ENCODE results near the gene GRIA4.

Gene GRIA4

DNA sequence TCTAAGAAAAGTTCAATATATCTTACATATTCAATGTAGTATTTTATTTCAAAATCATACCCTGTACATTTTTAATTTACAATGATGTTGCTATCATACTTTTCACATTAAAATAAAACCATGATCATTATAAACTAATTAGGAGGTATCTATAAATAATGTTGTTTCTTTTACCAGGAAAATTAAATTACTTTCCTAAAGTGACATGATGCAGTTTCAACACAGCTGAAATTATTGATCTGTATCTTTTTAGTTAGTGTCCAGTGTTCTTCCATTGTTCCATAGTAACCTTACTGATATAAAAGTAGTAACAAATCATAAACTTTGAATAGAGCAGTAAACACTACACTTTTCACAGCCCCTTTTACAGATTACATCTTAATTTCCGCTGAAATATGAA, 29.7 kb downstream of the GRIA4 start:
- DNase-seq: no peak

DNA sequence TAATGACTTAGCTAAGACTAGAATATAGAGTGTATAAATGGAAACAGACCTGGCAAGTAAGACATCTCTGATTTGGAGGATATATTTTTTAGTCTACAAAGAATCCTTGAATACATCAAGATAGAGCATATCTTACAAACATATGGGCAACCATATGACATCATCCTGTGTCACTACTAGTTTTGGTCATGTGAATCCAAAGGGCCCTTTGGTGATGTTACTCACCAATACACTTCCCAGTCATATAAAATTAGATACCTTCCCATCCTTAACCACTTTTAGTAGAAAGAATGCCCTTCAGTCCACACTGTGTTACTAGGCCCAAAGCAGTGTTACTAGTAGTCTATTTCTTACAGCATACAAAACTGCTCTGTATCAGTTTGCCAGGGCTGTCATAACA, 31.6 kb downstream of the GRIA4 start:
- no peak for DNase-seq

DNA sequence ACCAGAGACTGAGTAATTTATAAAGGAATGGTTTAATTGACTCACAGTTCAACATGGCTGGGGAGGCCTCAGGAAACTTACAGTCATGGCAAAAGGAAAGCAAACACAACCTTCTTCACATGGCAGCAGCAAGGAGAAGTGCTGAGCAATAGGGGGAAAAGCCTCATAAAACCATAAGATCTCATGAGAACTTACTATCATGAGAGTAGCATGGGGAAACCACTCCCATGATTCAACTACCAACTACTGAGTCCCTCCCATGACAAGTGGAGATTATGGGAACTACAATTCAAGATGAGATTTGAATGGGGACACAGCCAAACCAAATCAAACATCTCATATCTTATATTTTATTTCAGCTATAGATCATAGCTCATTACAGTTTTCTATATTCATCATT, 33.0 kb downstream of the GRIA4 start:
- no peak for DNase-seq

DNA sequence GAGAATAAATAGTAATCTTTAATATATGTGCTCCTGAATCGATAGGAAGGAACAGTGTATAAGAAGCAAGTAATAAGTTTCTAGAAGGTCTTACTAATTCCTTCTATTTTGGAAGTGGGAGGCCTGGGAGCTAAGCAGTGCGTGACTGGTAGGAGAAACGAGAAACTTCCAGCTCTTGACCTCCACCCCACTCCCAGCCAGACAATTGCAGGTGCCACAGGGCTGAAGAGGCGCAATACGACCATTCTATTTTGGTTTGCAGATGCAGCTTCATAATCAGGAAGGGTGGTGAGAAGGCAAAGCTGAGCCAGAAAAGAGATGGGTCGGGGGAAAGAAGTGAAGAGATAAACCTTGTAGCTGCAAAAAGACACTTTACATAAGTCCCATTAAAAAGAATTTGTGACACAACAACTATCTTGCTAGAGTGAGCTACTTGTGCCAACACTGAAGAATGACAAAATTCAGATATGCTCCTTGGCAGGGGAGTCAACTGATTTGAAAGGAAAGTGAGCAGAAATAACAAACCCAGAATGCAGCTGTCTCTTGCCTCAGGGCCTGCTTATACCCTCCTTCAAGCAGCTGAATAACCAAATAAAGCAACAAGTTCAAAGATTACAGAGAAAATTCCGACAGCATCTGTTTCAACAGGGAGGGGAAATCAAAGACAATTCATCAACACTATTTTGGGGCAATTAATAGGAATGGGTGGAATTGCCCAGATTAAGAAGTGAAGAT, 35.1 kb downstream of the GRIA4 start:
- no peak for DNase-seq

DNA sequence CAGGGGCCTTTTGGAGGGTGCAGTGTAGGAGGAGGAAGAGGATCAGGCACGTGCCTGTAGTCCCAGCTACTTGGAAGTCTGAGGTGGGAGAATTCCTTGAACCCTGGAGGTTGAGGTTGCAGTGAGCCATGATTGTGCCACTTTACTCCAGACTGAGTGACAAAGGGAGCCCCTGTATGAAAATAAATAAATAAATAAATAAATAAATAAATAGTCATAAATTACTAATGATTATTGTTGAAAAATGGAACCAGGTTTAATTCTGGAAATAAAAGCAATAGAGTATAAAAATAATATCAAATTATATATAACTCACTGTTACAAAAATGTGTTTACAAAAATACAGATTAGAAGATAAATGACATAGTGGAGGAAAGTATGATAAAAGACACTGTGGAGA, 37.9 kb downstream of the GRIA4 start:
- no peak for DNase-seq

DNA sequence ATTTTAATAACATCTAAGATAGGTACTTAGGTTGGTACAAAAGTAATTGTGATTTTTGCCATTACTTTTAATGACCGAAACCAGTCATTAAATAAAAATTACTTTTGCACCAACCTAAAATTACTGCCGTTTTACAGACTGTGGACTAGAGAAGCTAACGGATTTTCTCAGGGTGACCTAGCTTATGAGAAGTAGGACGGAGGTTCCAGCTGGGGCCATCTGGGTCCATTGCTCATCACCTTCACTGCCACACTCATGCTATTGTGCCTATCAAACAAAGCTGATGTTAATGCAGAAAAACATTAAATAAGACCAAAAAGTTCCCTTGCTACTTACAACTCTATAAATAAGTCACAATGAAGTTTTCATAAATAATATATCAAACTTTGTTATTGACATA, 38.9 kb downstream of the GRIA4 start:
- DNase-seq: no peak

DNA sequence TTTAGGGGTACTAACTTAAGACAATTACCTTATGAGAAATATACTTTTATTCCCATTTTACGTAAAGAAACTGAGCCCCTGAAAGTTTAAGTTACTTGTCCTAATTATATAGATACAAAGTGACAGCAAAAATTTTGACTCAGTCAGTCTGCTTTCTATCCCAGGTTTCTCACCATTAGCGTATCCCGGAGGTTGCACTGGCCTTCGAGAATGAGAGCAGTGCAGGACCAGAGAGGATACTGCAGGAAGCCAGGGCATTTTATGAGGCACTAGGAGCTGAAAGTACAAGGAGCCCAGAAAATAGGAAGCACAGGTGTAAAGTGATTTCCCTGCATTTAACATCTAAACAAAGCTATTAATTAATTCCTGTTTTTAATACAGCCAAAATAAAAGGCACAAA, 55.4 kb downstream of the GRIA4 start:
- DNase-seq: no peak

DNA sequence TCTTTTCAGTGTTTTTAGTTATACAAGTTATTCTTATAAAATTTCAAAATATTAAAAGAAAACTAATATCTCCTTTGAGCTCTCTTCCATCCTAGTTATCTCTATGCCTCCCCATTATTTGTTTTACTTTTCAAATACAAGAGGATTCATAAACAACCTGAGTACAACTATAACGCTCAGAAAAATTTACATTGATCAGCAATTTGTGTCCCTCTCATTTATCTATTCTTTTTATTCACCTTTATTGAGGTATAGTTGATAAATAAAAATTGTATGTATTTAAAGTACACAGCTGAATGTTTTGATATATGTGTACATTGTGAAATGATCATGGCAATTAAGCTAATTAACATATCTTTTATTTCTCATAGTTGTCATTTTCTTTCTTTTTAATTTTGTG, 57.6 kb downstream of the GRIA4 start:
- no peak for DNase-seq

DNA sequence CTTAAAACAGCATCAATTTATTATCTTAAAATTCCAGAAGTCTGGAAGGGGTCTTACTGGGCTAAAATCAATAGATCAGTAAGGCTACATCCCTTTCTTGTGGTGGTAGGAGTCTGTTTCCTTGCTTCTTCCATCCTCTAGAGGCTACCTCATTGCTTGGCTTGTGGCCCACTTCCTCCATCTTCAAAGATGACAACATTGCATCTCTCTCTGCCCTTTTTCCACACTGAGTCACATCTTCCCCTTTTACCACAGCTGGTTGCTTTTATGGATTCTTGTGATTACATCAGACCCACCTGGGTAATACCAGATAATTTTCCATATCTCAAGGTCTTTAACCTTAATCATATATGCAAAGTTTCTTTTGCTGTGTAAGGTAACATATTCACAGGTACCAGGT, 60.9 kb downstream of the GRIA4 start:
- DNase-seq: no peak

DNA sequence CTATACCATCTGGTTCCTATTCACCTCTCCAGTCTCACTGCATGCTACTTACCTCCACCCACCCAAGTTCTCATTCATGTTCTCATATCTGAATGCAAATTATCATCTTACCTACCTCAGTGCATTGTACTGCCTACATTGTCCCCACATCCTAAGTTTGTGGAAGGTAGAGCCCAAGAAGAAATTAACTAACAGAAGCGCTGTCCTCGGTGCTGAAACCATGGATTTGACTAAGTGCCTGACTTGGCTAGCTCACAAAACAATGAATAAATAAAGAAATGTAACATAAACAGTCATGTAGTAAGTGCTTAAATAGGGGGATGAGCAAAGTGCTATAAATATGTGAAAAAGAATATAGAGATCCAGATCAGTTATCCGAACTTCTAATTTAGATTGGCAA, 63.2 kb downstream of the GRIA4 start:
- no peak for DNase-seq

DNA sequence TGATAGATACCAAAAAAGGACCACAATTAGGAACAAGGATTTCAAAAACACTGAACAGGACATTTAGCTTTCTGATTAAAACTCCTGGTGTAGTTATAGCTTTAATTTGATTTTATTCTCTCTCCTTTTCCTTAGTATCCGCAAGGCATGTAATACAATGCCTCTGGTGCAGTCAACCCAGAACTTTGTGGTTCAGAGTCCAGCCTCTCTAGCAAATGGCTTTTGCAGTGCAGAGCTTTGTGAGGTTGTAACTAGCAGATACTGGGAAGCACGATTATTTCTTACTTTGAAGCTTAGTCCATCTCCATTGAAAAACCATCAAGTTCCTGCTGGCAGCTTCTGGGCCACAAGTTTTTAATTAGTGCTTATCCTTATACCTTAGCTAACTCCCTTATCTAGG, 79.8 kb downstream of the GRIA4 start:
- DNase-seq: no peak

DNA sequence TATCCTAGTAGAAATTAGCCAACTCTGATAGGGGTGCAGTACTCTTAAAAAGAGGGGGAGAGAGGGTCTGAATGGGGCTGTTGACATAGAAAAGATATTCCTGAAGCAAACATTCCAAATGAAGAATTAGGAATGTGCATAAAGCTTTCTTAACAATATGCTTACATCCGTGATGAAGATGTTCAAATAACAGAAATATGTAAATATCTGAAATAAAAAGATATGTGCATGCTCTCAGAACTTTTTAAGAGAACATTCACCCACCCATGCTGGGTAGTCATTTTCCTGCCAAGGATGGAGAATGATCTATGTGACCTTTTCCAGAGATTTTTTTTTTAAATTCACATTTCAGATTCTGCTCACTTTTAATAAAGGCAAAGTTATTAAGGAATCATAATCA, 80.6 kb downstream of the GRIA4 start:
- no peak for DNase-seq

DNA sequence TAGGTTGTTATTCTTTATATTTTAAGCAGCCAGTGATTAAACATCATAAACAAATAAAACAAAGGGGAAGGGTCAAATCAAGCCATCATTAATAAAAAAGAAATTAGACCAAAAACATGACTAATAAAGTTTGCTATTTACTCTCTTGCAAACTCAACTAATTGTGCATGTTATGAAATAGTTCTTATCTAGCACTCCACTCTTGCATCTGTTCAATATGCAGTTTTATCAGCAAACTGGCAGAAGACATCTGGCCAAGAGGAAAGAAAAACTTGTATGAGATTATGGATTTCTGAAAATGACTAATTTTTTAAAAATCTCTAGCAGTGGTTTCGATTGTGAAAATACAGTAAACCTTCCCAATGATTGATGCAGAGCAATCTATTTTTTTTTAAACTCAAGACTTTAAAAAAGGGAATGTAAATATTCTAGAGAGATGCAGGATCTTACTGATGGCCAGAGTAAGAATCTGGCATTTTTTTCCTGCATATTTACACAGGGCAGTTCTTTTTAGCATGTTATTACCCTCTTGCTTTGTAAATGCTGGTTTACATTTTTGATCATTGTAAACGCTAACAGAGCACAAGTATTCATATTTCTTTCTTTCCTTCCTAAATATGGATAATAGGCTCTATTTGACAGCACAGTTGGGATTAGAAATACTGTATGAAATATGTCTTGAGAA, 83.3 kb downstream of the GRIA4 start:
- no peak for DNase-seq

DNA sequence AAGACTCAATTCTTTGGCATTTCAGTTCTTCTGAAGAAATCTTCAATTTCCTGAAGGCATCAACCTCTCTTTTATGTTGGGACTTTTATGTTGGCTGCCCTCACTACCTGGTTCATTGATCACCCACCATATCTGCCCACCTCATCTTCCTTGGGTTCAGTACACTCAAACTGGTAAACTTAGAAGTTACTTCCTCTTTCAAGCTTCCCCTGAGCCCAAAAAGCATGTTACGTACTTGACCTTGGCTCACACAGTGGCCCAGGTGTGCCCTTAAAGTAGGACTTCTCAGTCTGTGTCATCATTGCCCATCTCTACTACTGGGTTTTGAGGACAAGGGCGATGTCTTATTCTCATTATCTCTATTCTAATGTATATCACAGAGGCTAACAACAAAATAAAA, 86.1 kb downstream of the GRIA4 start:
- DNase-seq: no peak

DNA sequence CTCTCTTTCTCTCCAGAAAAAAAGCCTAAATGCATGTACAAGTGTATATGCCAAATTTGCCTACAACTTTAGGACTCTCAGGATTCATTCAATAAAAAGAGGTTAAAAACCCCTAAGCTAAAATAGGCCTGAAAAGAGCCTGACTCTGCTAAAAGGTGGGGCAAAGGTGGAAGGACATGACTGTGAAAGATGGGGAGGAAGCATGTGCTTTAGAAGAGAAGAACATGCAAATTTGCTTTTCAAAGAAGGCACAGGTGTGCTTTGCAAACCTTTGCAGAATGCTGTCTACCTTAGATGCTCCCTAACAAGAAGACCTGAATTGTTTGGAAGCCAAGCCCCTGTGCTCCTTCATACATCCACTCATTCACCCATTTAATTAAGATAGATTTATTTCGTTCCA, 87.4 kb downstream of the GRIA4 start:
- DNase-seq: no peak

DNA sequence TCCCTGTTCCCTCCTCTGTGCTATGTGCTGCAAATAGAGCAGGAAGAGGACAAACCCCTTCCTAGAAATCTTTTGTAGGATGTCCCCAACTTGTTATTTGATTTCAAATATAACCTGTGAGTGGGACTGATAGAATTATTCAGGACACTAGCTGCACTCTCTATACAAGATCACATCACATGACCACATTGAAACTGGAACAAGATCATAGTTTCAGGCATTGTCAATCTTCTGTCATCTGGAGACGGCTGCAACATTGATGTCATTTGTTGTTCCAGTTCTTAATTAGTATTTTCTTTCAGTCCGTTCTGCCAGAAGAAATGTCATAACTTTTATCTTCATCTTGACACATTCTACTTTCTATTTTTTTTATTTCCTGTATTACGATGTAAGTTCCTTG, 89.3 kb downstream of the GRIA4 start:
- no peak for DNase-seq

DNA sequence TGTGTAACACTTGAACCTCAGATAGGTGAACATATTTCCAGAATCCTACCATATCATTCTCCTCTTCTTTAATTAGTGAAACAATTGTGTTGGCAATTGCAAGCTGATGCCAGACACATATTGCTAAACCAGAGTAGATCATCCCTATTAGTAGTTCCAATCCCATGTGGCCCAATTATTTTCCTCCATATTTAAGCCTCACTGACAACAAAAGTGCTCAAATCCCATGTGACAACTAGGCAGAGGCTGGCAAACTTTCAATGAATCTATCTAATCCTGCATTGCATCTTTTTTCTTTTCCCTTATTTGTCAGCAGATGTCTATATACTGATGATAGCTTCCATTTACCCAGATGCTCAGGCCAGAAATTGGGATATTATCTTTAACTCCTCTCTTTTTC, 90.4 kb downstream of the GRIA4 start:
- DNase-seq: no peak

DNA sequence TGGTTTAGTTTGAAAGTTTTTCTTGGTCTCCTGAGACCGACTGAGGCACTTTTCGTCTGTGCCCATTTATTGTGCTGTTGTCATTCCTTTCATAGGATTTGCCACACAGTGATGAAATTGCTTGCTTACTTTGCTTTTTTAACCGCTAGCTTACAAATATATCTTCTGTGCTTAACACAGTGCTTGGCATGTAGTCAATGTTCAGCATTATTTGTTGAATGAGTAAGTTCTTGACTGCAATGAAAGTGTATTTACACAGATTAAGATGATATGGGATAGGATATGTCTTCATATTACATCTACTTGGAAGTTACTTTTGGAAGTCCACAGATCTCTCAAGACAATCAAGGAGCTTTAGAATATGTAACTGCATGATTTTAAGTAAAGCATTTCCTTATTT, 91.2 kb downstream of the GRIA4 start:
- no peak for DNase-seq

DNA sequence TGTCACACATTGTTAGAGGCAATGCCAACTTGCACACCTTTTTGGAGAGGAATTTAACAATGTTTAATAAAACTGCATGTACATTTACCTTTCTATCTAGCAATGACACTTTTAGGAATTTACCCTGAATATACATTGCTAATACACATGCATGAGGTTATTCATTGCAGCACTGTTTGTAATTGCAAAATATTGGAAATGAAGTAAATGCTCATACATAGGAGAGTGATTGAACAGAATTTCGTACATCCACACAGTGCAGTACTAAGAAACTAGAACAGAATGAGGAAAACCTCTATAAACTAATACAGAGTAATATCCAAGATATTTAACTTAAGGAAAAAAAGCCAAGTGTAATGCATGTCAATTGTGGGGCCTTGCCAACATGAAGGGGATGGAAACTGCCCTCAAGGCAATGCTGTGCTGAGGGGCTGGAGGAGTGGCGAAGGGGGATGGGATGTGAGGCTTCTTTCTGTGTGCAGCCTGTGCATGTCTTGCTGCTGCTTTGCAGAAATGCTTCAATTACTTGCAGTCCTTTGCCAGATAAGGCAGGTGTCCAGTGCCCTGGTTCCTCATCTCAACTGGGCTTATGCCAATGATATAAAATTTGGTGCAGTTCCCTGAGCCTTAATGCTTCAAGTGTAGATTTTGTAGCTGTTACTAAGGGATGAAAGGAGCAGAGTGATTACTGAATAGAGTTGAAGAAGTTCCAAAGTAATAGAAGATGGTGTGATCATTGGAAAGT, 96.1 kb downstream of the GRIA4 start:
- no peak for DNase-seq

DNA sequence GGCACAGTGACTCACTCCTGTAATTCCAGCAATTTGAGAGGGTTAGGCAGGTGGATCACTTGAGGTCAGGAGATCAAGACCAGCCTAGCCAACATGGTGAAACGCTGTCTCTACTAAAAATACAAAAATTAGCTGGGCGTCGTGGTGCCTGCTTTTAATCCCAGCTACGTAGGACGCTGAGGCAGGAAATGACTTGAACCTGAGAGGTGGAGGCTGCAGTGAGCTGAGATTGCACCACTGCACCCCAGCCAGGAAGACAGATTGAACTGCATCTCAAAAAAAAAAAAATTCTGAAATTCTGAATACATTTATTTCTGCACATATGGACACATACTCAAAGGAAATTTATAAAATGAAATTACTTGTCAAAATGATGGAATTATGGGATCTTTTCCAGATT, 103.2 kb downstream of the GRIA4 start:
- DNase-seq: no peak

DNA sequence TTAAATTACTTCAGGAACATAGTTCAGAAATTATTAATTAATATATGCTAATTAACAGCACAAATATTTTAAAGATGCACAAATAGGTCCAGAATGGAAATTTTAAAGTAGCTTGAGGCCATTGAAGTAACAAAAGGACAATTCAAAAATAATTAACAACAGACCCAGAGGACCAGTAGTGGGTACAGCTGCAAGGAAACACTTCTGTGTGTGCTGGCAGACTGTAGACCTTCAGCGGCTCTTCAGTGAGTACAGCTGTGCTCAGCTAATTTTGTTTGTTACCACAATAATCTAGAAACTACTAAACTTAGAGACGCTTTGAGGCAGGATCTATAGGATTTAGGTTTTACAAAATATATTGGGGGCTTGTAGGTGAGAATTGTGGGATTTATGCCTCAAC, 103.8 kb downstream of the GRIA4 start:
- no peak for DNase-seq

DNA sequence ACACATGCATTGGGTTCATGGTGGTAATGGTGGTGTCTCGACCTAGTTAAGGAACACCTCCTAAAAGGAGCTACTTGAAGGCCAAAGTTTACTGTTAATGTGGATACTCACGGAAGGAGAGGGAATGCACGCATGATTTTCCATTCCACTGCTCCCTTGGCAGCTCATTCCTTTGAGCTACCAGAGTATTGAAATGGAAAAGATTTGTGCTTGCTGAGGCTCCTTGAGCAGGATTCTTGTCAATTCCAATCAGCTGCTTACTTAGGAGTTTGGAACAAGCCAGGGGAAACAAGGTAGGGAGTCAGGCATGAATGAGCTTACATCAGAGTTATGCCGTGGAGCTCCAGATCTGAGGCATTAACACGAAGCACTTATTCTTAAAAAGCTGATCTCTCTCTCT, 108.8 kb downstream of the GRIA4 start:
- DNase-seq: no peak

DNA sequence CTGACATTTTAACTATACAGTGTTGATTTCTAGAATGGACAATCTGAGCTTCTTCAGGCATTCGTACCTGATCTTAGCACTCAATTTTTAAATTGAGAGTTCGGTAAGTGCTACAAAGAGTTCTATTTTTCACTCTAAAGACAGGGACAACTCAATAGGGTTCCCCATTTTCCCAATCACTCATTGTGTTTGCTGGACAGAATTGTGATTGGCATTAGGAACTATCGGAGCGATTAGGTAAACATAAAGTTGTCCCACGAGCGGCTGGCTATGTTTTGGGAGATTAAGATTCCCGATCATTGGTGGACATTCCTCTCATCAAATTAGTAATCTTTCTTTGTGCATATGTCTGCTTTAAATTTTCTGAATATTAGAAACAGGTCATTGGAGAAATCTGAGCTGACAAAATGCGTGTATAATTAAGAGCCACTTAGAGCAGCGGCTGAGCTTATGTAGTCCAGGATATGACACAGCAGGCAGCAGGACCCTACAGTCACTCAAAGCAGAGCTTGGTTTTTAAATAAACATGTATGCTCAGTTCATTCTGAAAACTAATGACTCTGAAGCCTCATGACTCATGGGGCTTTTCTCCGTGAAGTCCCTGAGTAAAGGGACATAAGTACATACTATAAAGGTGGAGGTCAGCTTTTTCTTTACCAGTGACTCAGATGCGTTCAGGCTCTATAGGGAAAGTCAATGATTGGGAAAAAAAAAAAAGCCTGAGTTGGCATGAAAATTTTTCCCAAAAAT, 109.4 kb downstream of the GRIA4 start:
- DNase-seq: no peak

DNA sequence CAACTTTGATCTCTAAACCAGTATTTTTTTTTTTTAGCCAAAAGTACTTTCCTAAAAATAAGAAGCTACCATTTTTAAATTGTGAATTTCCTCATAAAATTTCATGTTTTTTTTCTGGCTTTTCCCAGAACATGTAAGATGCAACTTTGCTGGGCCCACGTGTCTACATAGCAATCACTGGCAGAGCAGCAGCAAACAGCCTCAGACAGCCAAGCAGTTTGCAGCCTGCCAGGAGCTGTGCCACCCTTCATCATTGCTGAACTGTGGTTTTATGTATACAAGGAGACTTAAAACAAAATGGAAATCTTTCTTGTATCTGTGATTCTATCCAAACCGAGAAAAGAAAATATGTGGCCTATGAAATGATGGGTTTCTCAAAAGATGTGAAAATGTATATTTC, 110.2 kb downstream of the GRIA4 start:
- DNase-seq: no peak
